GM23338 (cell line): Measurements from ENCODE around the gene AQP5. TPM values are rescaled to one million over a fixed set of nuclear protein-coding genes. Genes with fewer than 3 reads are reported as not detected.

ENCODE experiments used
- ATAC-seq: fragments of 200-7000 bp; cut with Tn5 transposase; 3 replicates; pipeline ENCODE4 v1.9.1; 2020
- DNase-seq: peaks from one replicate; pipeline ENCODE4 v3.0.0-alpha.2; 2015; ENCODE audit warnings: low spot score
- H2AFZ ChIP-seq: fragments of 200-600 bp; sonication (generic); 2 replicates; pipeline ENCODE4 v1.8.0; 2016; ENCODE audit warnings: antibody characterized with exemption, mild to moderate bottlenecking, moderate library complexity
- H3F3A ChIP-seq: fragments of 200-600 bp; sonication (generic); replicated peaks from 2 replicates; pipeline ENCODE4 v1.8.0; 2017; ENCODE audit warnings: antibody characterized with exemption, mixed run types, low read depth
- H3K27ac ChIP-seq: fragments of 200-600 bp; sonication (generic); 2 replicates; pipeline ENCODE4 v1.6.1; 2016; ENCODE audit warnings: low read depth
- H3K27me3 ChIP-seq: fragments of 200-600 bp; sonication (generic); 2 replicates; pipeline ENCODE4 v1.8.0; 2016; ENCODE audit warnings: mild to moderate bottlenecking, mixed run types, moderate library complexity; ENCODE audit not compliant: insufficient read depth
- H3K36me3 ChIP-seq: fragments of 200-600 bp; sonication (generic); 2 replicates; pipeline ENCODE4 v1.8.0; 2016; ENCODE audit warnings: mild to moderate bottlenecking; ENCODE audit not compliant: insufficient read depth
- H3K4me1 ChIP-seq: fragments of 200-600 bp; sonication (generic); 2 replicates; pipeline ENCODE4 v1.8.0; 2016; ENCODE audit warnings: mild to moderate bottlenecking, moderate library complexity; ENCODE audit not compliant: insufficient read depth
- H3K4me2 ChIP-seq: fragments of 200-600 bp; sonication (generic); 2 replicates; pipeline ENCODE4 v1.7.1; 2017; ENCODE audit warnings: mixed run types
- H3K4me3 ChIP-seq: fragments of 200-600 bp; sonication (generic); 2 replicates; pipeline ENCODE4 v1.6.1; 2016; ENCODE audit warnings: mixed run types
- H3K79me2 ChIP-seq: fragments of 200-600 bp; sonication (generic); replicated peaks from 2 replicates; pipeline ENCODE4 v1.8.0; 2017; ENCODE audit warnings: mild to moderate bottlenecking; ENCODE audit not compliant: insufficient read depth
- H3K9me2 ChIP-seq: fragments of 200-600 bp; sonication (generic); 2 replicates; pipeline ENCODE4 v1.8.0; 2017; ENCODE audit not compliant: insufficient read depth
- H4K20me1 ChIP-seq: fragments of 200-600 bp; sonication (generic); replicated peaks from 2 replicates; pipeline ENCODE4 v1.8.0; 2017; ENCODE audit warnings: mild to moderate bottlenecking; ENCODE audit not compliant: insufficient read depth
- H3K27ac Mint-ChIP-seq: 2 replicates; pipeline ENCODE4 v1.8.0; 2020; ENCODE audit warnings: inconsistent platforms, mild to moderate bottlenecking, moderate library complexity, mixed read lengths
- H3K27me3 Mint-ChIP-seq: 3 replicates; pipeline ENCODE4 v1.8.0; 2022; ENCODE audit warnings: low read depth, mild to moderate bottlenecking, moderate library complexity, mixed read lengths, inconsistent platforms; ENCODE audit not compliant: insufficient read depth, poor library complexity
- H3K36me3 Mint-ChIP-seq: 3 replicates; pipeline ENCODE4 v1.8.0; 2021; ENCODE audit warnings: low read depth, mild to moderate bottlenecking, inconsistent platforms, moderate library complexity, mixed read lengths
- H3K4me1 Mint-ChIP-seq: 3 replicates; pipeline ENCODE4 v1.8.0; 2020; ENCODE audit warnings: mild to moderate bottlenecking, inconsistent platforms, mixed read lengths
- H3K4me3 Mint-ChIP-seq: 3 replicates; pipeline ENCODE4 v1.8.0; 2021; ENCODE audit warnings: moderate library complexity, mild to moderate bottlenecking, inconsistent platforms, mixed read lengths
- H3K9me3 Mint-ChIP-seq: 3 replicates; pipeline ENCODE4 v1.8.0; 2020; ENCODE audit warnings: moderate library complexity, mild to moderate bottlenecking, inconsistent platforms, mixed read lengths
- ETS1 ChIP-seq: IDR thresholded peaks from 2 replicates; pipeline ENCODE4 v1.6.1; 2016; ENCODE audit warnings: antibody characterized with exemption
- EZH2 ChIP-seq: fragments of 200-600 bp; sonication (generic); IDR thresholded peaks from one replicate; pipeline ENCODE4 v1.8.0; 2017; ENCODE audit warnings: antibody characterized with exemption, mild to moderate bottlenecking, low read depth; ENCODE audit not compliant: unreplicated experiment
- EZH2phosphoT487 ChIP-seq: fragments of 200-600 bp; sonication (generic); IDR thresholded peaks from one replicate; pipeline ENCODE4 v1.8.1; 2018; ENCODE audit warnings: antibody characterized with exemption; ENCODE audit not compliant: unreplicated experiment
- NANOG ChIP-seq: IDR thresholded peaks from 2 replicates; pipeline ENCODE4 v1.6.1; 2016; ENCODE audit warnings: antibody characterized with exemption, borderline replicate concordance
- REST ChIP-seq: IDR thresholded peaks from one replicate; pipeline ENCODE4 v1.6.1; 2018; ENCODE audit warnings: antibody characterized with exemption; ENCODE audit not compliant: unreplicated experiment
- STAT1 ChIP-seq: IDR thresholded peaks from one replicate; pipeline ENCODE4 v1.6.1; 2016; ENCODE audit warnings: antibody characterized with exemption; ENCODE audit not compliant: unreplicated experiment
- ZNF331 ChIP-seq: fragments of 250-450 bp; sonication (Bioruptor Pico); IDR thresholded peaks from 2 replicates; pipeline ENCODE4 v1.5.0; 2020; ENCODE audit warnings: low read depth, mild to moderate bottlenecking, moderate library complexity
- polyA plus RNA-seq: library from polyadenylated mRNA; unstranded; fragments of >200 nt; fragmentation: Nextera tagmentation; extraction: Ambion mirVana; gene quantifications from 2 replicates; pipeline ENCODE4 v1.2.1, GENCODE V29; 2016
- total RNA-seq: library from RNA; depleted of rRNA; stranded (reverse); fragments of >200 nt; shearing (Covaris generic); gene quantifications from 2 replicates; pipeline ENCODE4 v1.2.3, GENCODE V29; 2014

AQP5 gene
- total and polyA plus RNA-seq, 2 experiments from 2014 or later, result 1.3 to 2.2 TPM

- TF ChIP-seq REST (no peak), STAT1 (no peak)
These were observed 19.1 kb downstream of the AQP5 start (continued) for GRCh38 chr12:49980501-49981349.

GRCh38 chr12:49982246-49983087, 20.8 kb downstream of the AQP5 start:
- Histone ChIP-seq H3K79me2 (no peaks in the 10 kb centered on the region), H3K4me2 (no peak overlapping the region), H3K27ac (no peak overlapping the region), H3K4me1 (peaks cover 18% of the 10 kb centered on the region; the same call in 1 of the 2 replicates), H2AFZ (no peak overlapping the region), H4K20me1 (peaks cover 4% of the 10 kb centered on the region), H3K9me2 (no peaks in the 10 kb centered on the region), H3K4me3 (no peak overlapping the region), H3F3A (no peaks in the 10 kb centered on the region; the same call in 1 of the 2 replicates), H3K36me3 (no peaks in the 10 kb centered on the region), H3K27me3 (no peaks in the 10 kb centered on the region)
- Mint-ChIP-seq H3K27ac (no peak overlapping the region), H3K4me1 (peaks cover 48% of the 10 kb centered on the region), H3K27me3 (peaks cover 4% of the 10 kb centered on the region), H3K36me3 (no peaks in the 10 kb centered on the region), H3K9me3 (no peaks in the 10 kb centered on the region), H3K4me3 (no peak overlapping the region)
- DNase-seq (no peak), ATAC-seq (no peak)
- TF ChIP-seq EZH2phosphoT487, result no peak
- TF ChIP-seq ZNF331, result no peak
- no peak for TF ChIP-seq NANOG
- TF ChIP-seq EZH2, result no peak
- no peak for TF ChIP-seq ETS1
- TF ChIP-seq REST, result no peak
